Measurements from ENCODE around the gene KIF5A. TPM values are rescaled to one million over a fixed set of nuclear protein-coding genes. Genes with fewer than 3 reads are reported as not detected.

The KIF5A gene
- total and polyA plus RNA-seq, 2 donors (not counting 1 experiment from before 2014, with no cell fraction given) = 0.09 to 0.67 TPM

DNA sequence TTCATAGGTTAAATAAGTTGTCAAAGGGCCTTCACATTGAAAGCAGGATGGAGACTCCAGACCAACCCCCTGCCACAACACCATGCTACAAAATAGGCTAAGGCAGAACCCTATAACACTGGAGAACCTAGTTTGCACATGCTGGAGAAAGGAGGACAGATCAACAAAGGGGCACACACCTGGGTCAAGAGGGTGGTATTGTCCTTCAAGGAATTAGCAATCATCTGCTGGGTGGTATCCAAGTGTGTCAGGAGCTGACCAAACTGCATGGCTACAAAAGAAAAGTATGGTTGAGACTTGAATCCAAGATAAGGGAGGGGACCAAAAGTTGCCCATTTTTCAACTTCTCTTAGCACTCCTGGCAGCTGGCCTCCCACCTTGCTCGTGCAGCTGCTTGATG, 18.0 kb upstream of the KIF5A start:
- Histone ChIP-seq H3K9me3 (ENCODE audit: control extremely low read depth in 1 of 3, control insufficient read depth in 2 of 3, insufficient read depth in 1 of 3, low read length in 2 of 3) (no peaks in the 10 kb centered on the region), H3K36me3 (replicated peaks in 1 of 2; ENCODE audit: control extremely low read depth in 1 of 2, control insufficient read depth in 1 of 2, extremely low read depth in 1 of 2, insufficient read depth in 2 of 2, low read length in 1 of 2) (peaks cover 16 to 92% of the 10 kb centered on the region in 2 experiments), H3K9ac (ENCODE audit: low read length) (no peak overlapping the region), H3K27ac (ENCODE audit: low read length in 2 of 2) (no peak overlapping the region), H3K79me2 (ENCODE audit: control insufficient read depth, insufficient read depth, low read length) (no peaks in the 10 kb centered on the region), H2AFZ (ENCODE audit: insufficient read depth, low read depth, low read length, poor library complexity, severe bottlenecking) (no peak overlapping the region), H3K27me3 (replicated peaks in 1 of 4; ENCODE audit: control extremely low read depth in 1 of 4, control insufficient read depth in 3 of 4, insufficient read depth in 4 of 4, low read length in 3 of 4) (no peaks in the 10 kb centered on the region), H3K4me2 (replicated peaks; ENCODE audit: low read depth, low read length, poor library complexity, severe bottlenecking) (no peak overlapping the region), H4K20me1 (ENCODE audit: control insufficient read depth, insufficient read depth, low read length, poor library complexity, severe bottlenecking) (no peaks in the 10 kb centered on the region), H3K4me3 (ENCODE audit: control extremely low read depth in 1 of 5, extremely low read depth in 1 of 5, insufficient read depth in 1 of 5, low read depth in 2 of 5, low read length in 4 of 5) (no peak overlapping the region), H3K4me1 (ENCODE audit: control insufficient read depth in 2 of 2, insufficient read depth in 2 of 2, low read length in 2 of 2) (no peaks in the 10 kb centered on the region)
- H3K4me3 Mint-ChIP-seq = no peak overlapping the region
- peaks cover 3% of the 10 kb centered on the region for H3K4me1 Mint-ChIP-seq
- no peaks in the 10 kb centered on the region for H3K9me3 Mint-ChIP-seq (ENCODE audit: insufficient read depth)
- DNase-seq = no peak
- ChIA-PET CTCF (interaction anchor here (1.0 kb wide), 1 partner anchor 15 kb away, joined by 3 read pairs; the partner anchor contains the start of gene DCTN2), POLR2A (interaction anchor here (0.8 kb wide), 1 partner anchor 8 kb away, joined by 3 read pairs; no protein-coding TSS in a partner anchor)
- WGBS (ENCODE audit: insufficient coverage) = no CpG with 5 or more reads among the region's 1 CpG
- H3K27ac Mint-ChIP-seq = no peak overlapping the region
- no peak for ATAC-seq (ENCODE audit: low read depth)
- intact Hi-C loops (cut with micrococcal nuclease) = no loop called here
- TF ChIP-seq, protein P1, sequence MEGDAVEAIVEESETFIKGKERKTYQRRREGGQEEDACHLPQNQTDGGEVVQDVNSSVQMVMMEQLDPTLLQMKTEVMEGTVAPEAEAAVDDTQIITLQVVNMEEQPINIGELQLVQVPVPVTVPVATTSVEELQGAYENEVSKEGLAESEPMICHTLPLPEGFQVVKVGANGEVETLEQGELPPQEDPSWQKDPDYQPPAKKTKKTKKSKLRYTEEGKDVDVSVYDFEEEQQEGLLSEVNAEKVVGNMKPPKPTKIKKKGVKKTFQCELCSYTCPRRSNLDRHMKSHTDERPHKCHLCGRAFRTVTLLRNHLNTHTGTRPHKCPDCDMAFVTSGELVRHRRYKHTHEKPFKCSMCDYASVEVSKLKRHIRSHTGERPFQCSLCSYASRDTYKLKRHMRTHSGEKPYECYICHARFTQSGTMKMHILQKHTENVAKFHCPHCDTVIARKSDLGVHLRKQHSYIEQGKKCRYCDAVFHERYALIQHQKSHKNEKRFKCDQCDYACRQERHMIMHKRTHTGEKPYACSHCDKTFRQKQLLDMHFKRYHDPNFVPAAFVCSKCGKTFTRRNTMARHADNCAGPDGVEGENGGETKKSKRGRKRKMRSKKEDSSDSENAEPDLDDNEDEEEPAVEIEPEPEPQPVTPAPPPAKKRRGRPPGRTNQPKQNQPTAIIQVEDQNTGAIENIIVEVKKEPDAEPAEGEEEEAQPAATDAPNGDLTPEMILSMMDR (IDR thresholded peaks at IDR 0.05) = no peak
- TF ChIP-seq EZH2 (IDR thresholded peaks at IDR 0.05; ENCODE audit: borderline replicate concordance, insufficient read depth, low read depth, low read length, poor library complexity, severe bottlenecking) = no peak
- H3K27me3 Mint-ChIP-seq = no peaks in the 10 kb centered on the region

GRCh38 chr12:57533108-57533507, 16.7 kb upstream of the KIF5A start:
- H3K27ac ChIP-seq (ENCODE audit: low read length in 2 of 2) = no peak overlapping the region
- Mint-ChIP-seq H3K9me3 (ENCODE audit: insufficient read depth) (no peaks in the 10 kb centered on the region), H3K27ac (no peak overlapping the region), H3K27me3 (no peaks in the 10 kb centered on the region), H3K4me3 (no peak overlapping the region), H3K4me1 (no peaks in the 10 kb centered on the region)
- WGBS (ENCODE audit: insufficient coverage) = 100% methylated on average over 4 of the region's 8 CpGs
- intact Hi-C loops (cut with micrococcal nuclease) = no loop called here
- no peak overlapping the region for H3K4me2 ChIP-seq (replicated peaks; ENCODE audit: low read depth, low read length, poor library complexity, severe bottlenecking)
- no peaks in the 10 kb centered on the region for H3K9me3 ChIP-seq (ENCODE audit: control extremely low read depth in 1 of 3, control insufficient read depth in 2 of 3, insufficient read depth in 1 of 3, low read length in 2 of 3)
- no peak overlapping the region for H3K4me3 ChIP-seq (ENCODE audit: control extremely low read depth in 1 of 5, extremely low read depth in 1 of 5, insufficient read depth in 1 of 5, low read depth in 2 of 5, low read length in 4 of 5)
- H2AFZ ChIP-seq (ENCODE audit: insufficient read depth, low read depth, low read length, poor library complexity, severe bottlenecking) = no peak overlapping the region
- no peaks in the 10 kb centered on the region for H3K4me1 ChIP-seq (ENCODE audit: control insufficient read depth in 2 of 2, insufficient read depth in 2 of 2, low read length in 2 of 2)
- no peak overlapping the region for H3K9ac ChIP-seq (ENCODE audit: low read length)
- TF ChIP-seq, protein P1 (IDR thresholded peaks at IDR 0.05) = no peak
- no peak for TF ChIP-seq EZH2 (IDR thresholded peaks at IDR 0.05; ENCODE audit: borderline replicate concordance, insufficient read depth, low read depth, low read length, poor library complexity, severe bottlenecking)
- H4K20me1 ChIP-seq (ENCODE audit: control insufficient read depth, insufficient read depth, low read length, poor library complexity, severe bottlenecking) = no peaks in the 10 kb centered on the region
- no peak for DNase-seq
- ChIA-PET CTCF (interaction anchor here (1.0 kb wide), 1 partner anchor 50 kb away, joined by 3 read pairs; no protein-coding TSS in a partner anchor), POLR2A (no interaction called here)
- no peak for ATAC-seq (ENCODE audit: low read depth)
- no peaks in the 10 kb centered on the region for H3K79me2 ChIP-seq (ENCODE audit: control insufficient read depth, insufficient read depth, low read length)
- no peaks in the 10 kb centered on the region for H3K27me3 ChIP-seq (replicated peaks in 1 of 4; ENCODE audit: control extremely low read depth in 1 of 4, control insufficient read depth in 3 of 4, insufficient read depth in 4 of 4, low read length in 3 of 4)
- H3K36me3 ChIP-seq (replicated peaks in 1 of 2; ENCODE audit: control extremely low read depth in 1 of 2, control insufficient read depth in 1 of 2, extremely low read depth in 1 of 2, insufficient read depth in 2 of 2, low read length in 1 of 2) = peaks cover 18 to 86% of the 10 kb centered on the region in 2 experiments
